ENCODE data around the gene TTYH3. TPM values are rescaled to one million over a fixed set of nuclear protein-coding genes. Genes with fewer than 3 reads are reported as not detected.

The TTYH3 gene
- total and polyA plus RNA-seq, 2 donors (not counting 1 experiment from before 2014, with no cell fraction given), result 17.4 to 19.7 TPM

GRCh38 chr7:2624293-2624886 lies 7.4 kb upstream of the TTYH3 start:
- H3K4me3 ChIP-seq (replicated peaks in 1 of 4; ENCODE audit: control extremely low read depth in 1 of 4, insufficient read depth in 1 of 4, low read depth in 3 of 4, low read length in 4 of 4), result no peak overlapping the region
- DNase-seq (ENCODE audit: low read depth in 2 of 2), result no peak
- no peaks in the 10 kb centered on the region for H3K27me3 ChIP-seq (ENCODE audit: control insufficient read depth, insufficient read depth, low read length)
- H4K20me1 ChIP-seq (ENCODE audit: control insufficient read depth, extremely low read depth, insufficient read depth, low read length), result no peaks in the 10 kb centered on the region
- H3K79me2 ChIP-seq (ENCODE audit: control insufficient read depth, insufficient read depth, low read length), result no peaks in the 10 kb centered on the region
- H3K9me3 ChIP-seq (ENCODE audit: control insufficient read depth, insufficient read depth, low read depth, low read length), result no peaks in the 10 kb centered on the region
- no peak overlapping the region for H3K9ac ChIP-seq (ENCODE audit: insufficient read depth, low read length)
- H2AFZ ChIP-seq (ENCODE audit: low read length), result no peak overlapping the region
- peaks cover 10% of the 10 kb centered on the region for H3K4me1 ChIP-seq (ENCODE audit: control insufficient read depth, extremely low read depth, insufficient read depth, low read length)
- TF ChIP-seq CTCF (conservative IDR thresholded peaks at IDR 0.05 in 1 of 2, IDR thresholded peaks at IDR 0.05 in 1 of 2; ENCODE audit: low read depth in 1 of 2, low read length in 2 of 2), result no peak
- no peak for TF ChIP-seq EZH2 (IDR thresholded peaks at IDR 0.05; ENCODE audit: low read length, missing control alignments)
- H3K4me2 ChIP-seq (ENCODE audit: extremely low read depth, insufficient read depth, low read length), result no peak overlapping the region
- H3K36me3 ChIP-seq (ENCODE audit: control insufficient read depth, insufficient read depth, low read length), result no peaks in the 10 kb centered on the region
- H3K27ac ChIP-seq (ENCODE audit: insufficient read depth, low read length), result no peak overlapping the region

GRCh38 chr7:2626498-2627117 lies 5.2 kb upstream of the TTYH3 start:
- Histone ChIP-seq H2AFZ (ENCODE audit: low read length) (no peak overlapping the region), H3K4me3 (replicated peaks in 1 of 4; ENCODE audit: control extremely low read depth in 1 of 4, insufficient read depth in 1 of 4, low read depth in 3 of 4, low read length in 4 of 4) (no peak overlapping the region), H4K20me1 (ENCODE audit: control insufficient read depth, extremely low read depth, insufficient read depth, low read length) (no peaks in the 10 kb centered on the region), H3K79me2 (ENCODE audit: control insufficient read depth, insufficient read depth, low read length) (no peaks in the 10 kb centered on the region), H3K36me3 (ENCODE audit: control insufficient read depth, insufficient read depth, low read length) (no peaks in the 10 kb centered on the region), H3K4me1 (ENCODE audit: control insufficient read depth, extremely low read depth, insufficient read depth, low read length) (peaks cover 6% of the 10 kb centered on the region), H3K4me2 (ENCODE audit: extremely low read depth, insufficient read depth, low read length) (no peak overlapping the region), H3K27ac (ENCODE audit: insufficient read depth, low read length) (peak overlapping the region; percentile 8), H3K9me3 (ENCODE audit: control insufficient read depth, insufficient read depth, low read depth, low read length) (no peaks in the 10 kb centered on the region), H3K27me3 (ENCODE audit: control insufficient read depth, insufficient read depth, low read length) (no peaks in the 10 kb centered on the region), H3K9ac (ENCODE audit: insufficient read depth, low read length) (no peak overlapping the region)
- peak; percentile 56 to 89 for DNase-seq (ENCODE audit: low read depth in 2 of 2)
- TF ChIP-seq EZH2 (IDR thresholded peaks at IDR 0.05; ENCODE audit: low read length, missing control alignments) (no peak), CTCF (conservative IDR thresholded peaks at IDR 0.05 in 1 of 2, IDR thresholded peaks at IDR 0.05 in 1 of 2; ENCODE audit: low read depth in 1 of 2, low read length in 2 of 2) (no peak)

GRCh38 chr7:2627258-2628129 lies 4.3 kb upstream of the TTYH3 start:
- TF ChIP-seq EZH2 (IDR thresholded peaks at IDR 0.05; ENCODE audit: low read length, missing control alignments) (no peak), CTCF (conservative IDR thresholded peaks at IDR 0.05 in 1 of 2, IDR thresholded peaks at IDR 0.05 in 1 of 2; ENCODE audit: low read depth in 1 of 2, low read length in 2 of 2) (no peak)
- Histone ChIP-seq H3K4me1 (ENCODE audit: control insufficient read depth, extremely low read depth, insufficient read depth, low read length) (peaks cover 2% of the 10 kb centered on the region), H3K4me3 (replicated peaks in 1 of 4; ENCODE audit: control extremely low read depth in 1 of 4, insufficient read depth in 1 of 4, low read depth in 3 of 4, low read length in 4 of 4) (no peak overlapping the region), H3K79me2 (ENCODE audit: control insufficient read depth, insufficient read depth, low read length) (peaks cover 5% of the 10 kb centered on the region), H3K4me2 (ENCODE audit: extremely low read depth, insufficient read depth, low read length) (no peak overlapping the region), H4K20me1 (ENCODE audit: control insufficient read depth, extremely low read depth, insufficient read depth, low read length) (no peaks in the 10 kb centered on the region), H3K9ac (ENCODE audit: insufficient read depth, low read length) (no peak overlapping the region), H3K27ac (ENCODE audit: insufficient read depth, low read length) (peak overlapping the region; percentile 8), H3K36me3 (ENCODE audit: control insufficient read depth, insufficient read depth, low read length) (no peaks in the 10 kb centered on the region), H3K9me3 (ENCODE audit: control insufficient read depth, insufficient read depth, low read depth, low read length) (no peaks in the 10 kb centered on the region), H2AFZ (ENCODE audit: low read length) (peak overlapping the region; percentile 23), H3K27me3 (ENCODE audit: control insufficient read depth, insufficient read depth, low read length) (no peaks in the 10 kb centered on the region)
- no peak for DNase-seq (ENCODE audit: low read depth in 2 of 2)

Data from fibroblast of lung (primary cell).